Activated T-cell treated with anti-CD3 and anti-CD28 coated beads for 24 hours (primary cell): ENCODE data around the gene PKIB.

ENCODE experiments used
- DNase-seq: peaks from one replicate; pipeline ENCODE4 v3.0.0-alpha.2; 2020; ENCODE audit warnings: low read depth

PKIB gene

DNA sequence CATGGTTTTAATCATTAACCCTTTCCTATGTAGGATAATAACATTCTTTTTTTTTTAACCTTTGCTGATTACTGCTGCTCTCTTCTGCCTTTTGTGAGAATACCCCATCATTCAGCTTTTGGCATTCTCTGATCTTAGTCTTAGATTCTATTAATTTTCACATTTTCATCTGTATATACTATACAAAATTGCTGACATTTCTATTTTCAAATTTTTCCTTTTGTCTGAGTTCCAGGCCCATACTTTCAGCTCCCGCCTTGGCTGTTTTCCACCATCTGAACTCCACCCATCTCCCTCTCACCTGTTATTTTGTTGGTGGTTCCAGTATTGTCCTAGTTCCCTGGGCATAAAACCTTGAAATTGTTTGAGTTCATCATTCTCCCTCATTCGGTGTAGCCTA, 59.2 kb downstream of the PKIB start:
- DNase-seq: no peak

DNA sequence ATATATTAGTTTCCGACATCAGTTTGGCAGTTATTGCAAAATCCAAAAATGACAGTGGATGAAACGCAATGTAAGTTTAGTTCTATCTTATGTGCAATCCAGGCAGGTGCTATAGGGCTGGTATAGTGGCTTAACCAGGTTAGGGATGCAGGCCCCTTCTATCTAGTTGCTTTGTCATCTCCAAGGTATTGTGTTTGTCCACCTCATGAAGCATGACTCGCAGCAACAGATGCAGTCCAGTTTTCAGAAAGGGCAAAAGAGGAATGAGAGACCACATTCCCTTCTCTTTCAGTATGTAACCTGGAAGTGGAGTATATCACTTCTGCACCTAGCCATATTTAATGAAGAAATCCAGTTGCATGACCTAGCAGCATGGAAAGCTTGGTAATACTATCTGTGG, 59.7 kb downstream of the PKIB start:
- no peak for DNase-seq

DNA sequence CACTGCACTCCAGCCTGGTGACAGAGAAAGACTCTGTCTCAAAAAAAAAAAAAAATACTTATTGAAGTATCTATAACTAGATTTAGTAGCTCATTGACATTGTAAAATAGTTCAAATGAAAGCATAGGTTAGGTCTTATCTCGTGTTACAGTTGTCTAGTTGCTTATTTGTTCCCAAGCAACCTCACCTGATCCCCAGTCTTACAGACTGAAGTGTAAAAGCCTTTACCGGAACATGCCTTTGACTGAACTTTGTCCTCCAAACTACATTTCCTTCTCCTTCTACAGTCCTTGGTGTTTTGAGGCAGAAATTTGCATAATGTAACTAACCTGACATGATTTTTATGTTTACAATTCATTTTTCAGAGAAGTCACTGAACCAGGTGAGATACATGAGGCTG, 61.0 kb downstream of the PKIB start:
- DNase-seq: no peak

DNA sequence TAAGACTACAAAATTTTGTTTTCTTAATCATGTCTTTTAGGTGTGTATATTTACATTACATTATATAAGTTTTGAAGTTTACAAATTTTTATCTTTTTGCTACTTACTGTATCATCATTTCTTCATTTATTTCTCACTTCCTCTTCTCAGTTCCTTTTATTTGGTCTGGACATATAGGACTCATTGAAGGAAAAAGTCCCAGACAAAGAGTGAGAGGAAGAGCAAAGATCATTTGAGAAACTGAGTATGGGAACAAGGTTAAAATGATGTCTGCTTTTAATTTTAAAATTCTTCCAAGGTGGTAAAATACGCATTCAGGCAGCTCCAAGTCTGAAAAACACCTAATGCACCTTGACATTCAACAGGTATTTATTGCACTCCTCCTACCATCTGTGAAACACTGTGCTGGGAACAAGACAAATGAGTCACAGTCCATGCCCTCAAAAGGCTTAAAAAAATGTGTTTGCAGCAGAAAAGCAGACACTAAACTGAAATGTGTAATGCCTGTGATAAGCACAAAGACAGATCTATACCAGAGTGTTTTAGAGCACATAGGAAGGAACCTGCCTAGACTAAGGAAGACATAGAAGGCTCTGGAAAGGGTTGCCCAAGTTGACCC, 63.2 kb downstream of the PKIB start:
- DNase-seq: no peak

DNA sequence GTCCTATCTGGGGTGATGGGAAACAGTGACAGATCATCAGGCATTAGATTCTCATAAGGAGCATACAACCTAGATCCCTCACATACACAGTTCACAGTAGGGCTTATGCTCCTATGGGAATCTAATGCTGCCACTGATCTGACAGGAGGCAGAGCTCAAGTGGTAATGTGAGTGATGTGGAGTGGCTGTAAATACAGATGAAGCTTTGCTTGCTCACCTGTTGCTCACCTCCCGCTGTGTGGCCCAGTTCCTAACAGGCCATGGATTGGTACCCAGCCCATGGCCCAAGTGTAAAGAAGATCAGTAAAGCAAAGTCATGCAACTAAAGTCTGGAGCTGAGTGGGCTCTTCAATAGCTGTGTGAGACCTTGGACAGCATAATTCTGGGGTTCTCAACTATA, 65.9 kb downstream of the PKIB start:
- DNase-seq: no peak

DNA sequence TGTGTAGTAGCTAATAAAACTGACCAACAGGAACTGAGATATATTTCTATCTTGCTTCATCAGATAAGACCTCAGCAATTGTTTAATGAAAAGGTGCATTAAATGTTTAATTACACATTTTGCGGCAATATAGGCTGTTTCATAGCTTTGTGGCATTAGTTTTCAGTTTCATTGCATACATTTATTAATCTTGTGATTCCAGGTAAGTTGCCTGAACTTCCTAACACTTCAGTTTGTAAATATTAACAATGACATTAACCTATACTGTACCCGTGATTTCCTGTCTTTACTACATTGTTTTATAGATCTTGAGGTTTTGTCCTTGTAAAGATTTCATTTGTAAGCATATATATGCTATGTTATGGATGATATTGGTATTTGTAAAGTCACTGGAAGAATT, 66.5 kb downstream of the PKIB start:
- no peak for DNase-seq

DNA sequence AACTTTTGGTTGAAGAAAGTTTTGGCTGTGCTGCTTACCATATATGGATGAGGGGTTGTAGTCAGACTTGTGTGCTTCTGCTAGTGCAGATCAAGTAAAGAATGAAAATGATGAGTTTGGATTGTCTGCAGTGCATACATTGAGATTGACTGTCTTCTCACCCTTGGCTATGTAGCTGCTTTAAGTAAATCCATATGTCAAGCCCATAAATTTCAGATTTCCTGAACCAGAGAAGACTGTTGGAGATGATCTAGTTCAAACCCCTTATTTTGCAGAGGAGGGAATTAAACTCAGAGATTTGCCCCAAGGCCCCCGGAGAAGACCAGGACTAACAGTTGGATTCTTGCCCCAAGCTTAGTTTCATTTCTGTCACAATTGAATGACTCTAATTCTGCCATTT, 67.2 kb downstream of the PKIB start:
- DNase-seq: no peak

DNA sequence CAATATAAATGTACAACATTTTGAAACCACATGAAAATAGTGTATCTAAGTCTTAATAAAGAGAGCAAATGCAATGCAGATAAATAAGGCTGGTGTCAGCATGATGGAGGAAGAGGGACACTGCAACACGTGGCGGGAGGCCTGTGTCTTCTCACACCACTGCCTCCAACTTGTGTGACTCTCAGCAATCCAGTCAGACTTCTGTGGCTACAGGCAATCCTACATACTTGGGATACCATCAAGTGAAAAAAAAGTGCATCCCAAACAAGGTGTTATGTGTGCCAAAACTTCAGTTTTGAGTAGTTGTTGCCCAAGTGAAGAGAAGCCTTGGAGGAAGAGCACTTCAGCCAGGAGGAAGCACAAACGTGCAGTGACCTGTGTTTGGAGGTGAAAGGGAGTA, 68.6 kb downstream of the PKIB start:
- DNase-seq: no peak

DNA sequence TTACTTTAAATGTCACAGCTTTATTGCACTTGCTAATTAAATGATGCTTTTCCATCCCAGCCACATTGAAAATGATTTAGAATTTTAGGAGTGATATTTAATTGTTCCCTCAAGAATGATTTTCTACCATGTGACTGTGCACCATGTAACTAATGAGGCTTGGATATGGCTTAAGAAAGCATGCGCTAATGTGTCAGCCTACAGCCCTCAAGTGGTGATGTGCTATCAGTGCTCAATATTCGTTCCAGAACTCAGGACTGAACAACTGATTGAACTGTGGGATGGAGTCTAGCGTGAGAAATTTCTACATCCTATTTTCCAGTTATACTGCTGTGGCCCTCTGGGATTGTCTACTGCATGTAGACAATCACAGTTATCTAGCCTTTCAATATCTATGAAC, 71.5 kb downstream of the PKIB start:
- DNase-seq: no peak

DNA sequence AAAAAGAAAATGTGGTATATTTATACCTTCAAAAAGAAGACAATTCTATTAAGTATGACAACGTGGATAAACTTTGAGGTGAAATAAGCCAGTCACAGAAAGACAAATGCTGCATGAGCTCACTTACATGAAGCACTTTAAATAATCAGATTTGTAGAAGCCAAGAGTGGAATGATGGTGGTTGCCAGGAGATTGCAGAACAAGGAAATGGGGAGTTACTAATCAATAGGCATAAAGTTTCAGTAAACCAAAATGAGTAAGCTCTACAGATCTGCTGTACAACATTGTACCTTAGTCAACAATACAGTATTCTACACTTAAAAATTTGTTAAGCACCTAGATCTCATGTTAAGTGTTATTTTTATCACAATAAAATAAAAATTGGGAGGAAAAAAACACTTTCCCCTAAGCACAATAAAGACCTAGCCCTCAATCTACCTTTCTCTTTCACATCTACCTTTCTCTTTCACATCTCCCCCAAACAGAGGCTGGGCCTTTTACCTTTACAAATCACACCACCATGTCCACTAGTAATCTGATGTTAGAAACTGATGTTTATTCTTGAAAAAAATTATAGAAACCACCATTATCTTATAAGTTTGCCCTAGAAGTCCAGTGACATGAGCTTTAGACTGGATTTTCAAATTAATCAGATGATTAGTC, 73.9 kb downstream of the PKIB start:
- no peak for DNase-seq

DNA sequence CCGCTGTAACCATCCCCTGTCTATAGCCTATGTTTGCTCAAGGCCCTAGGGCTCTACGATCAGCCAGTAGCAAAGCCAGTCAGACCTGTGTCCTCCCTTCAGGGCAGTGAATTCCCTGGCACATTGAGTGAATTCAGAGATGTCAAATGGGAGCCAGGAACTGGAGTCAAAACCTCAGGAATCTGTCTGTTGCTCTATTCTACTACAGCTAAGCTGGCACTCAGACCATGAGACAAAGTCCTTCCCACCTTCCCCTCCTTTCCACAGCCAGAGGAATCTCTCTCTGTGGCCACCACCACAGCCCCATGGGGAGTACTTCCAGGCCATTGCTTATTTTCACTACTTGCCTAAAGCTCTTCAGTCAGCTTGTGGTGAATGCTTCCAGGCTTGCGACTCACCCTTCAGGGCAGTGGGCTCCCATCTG, 82.0 kb downstream of the PKIB start:
- DNase-seq: no peak

DNA sequence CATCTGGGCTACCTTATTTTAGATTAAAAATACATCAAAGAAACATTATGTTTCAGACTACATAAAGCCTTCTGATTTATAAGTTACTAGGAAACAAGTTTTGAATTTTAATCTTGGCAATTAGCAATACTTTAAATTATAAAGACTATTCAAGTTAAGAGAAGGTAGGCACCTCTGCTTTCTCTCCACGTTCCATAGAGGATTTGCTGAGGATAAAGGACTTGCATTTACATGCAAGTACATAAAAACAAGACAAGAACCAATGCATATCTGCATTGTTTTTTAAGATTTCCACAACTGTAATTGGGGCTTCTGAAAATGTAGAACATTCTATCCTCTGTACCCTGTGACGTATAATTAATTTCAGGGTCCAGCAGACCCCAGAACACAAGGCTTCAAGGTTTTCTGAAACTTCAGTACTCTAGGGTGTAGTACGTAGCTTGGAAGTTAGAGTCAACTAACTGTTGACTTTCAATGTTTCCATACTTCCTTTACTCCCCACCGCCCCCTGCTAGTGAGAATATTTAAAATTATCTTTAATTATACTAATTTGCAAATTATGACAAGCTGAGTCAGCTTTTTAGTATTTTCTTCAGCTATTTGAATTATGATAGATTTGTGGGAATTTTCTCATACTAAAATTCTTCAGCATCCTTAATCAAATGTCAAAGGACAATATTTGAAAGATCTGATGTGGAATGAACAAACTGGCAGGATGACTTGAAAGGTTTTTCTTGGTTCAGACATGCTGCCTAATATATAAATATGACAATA, 82.8 kb downstream of the PKIB start:
- no peak for DNase-seq

DNA sequence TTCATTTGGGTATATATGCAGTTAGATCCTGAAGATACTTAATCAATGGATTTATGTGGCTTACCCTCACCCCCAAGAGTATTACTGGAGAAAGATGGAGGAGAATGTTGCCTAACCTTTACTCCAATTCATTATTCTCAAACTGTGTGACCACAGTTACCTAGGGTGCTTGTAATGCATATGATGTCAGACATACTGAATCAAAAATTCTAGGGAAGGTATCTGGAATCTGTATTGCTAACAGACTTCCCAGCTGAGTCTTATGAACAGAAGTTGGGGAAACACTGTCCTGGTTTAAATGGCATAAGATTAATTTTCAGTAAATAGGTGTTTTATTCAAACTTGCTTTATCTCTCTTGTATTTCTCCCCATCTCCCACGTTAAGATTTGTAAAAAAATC, 83.9 kb downstream of the PKIB start:
- DNase-seq: no peak

DNA sequence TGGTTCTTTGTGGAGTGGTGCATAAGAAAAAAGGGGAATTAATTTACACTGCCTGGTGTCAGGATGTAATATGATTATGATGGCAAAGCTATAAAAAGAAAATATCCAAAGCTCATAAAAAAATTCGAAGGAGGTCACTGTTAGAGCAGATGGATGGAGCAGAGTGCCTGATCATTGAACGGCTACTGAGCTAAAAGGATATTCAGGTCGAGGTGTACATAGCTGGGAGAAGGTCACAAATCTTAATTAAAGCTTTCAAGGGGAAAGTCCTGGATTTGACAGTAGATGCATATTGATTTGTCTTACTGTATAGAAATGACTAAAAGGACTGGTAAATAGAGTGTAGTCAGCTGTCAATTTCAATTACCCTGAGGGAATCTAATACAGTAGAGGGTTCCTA, 84.4 kb downstream of the PKIB start:
- no peak for DNase-seq

DNA sequence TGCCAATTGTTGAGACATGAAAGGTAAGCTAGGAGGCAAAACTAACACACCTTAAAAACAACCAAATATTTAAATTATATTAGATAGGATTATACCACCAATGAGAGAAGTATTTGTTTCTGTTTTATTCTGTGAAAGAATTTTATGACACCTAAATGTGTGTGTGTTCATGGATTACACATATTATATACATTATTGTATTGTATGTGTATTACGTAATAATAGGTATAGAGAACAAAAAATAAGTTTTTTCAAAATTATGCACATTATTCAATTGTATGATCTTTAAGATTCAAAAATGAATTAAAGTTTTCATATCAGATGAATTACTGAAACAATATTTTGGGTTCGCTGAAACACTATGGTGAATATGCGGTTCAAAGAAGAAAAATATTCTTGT, 85.0 kb downstream of the PKIB start:
- no peak for DNase-seq

DNA sequence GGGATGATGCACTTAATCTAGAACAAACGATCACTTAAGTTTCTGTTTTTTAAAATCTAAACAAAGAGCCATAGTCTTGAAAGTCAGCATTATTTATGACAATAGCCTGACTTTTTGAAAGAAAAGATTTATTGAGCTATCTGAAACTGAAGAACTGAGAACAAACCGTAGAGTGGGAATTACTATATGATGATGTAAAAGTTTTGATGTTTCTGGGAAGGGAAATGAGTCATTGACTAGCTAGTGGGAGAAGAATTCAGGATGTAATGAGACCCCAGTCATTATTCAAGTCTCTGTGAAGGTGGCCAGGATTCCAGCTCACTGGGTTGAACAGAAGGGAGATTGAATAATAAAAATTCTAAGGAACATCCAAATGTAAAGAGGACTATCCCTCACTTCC, 85.9 kb downstream of the PKIB start:
- no peak for DNase-seq

DNA sequence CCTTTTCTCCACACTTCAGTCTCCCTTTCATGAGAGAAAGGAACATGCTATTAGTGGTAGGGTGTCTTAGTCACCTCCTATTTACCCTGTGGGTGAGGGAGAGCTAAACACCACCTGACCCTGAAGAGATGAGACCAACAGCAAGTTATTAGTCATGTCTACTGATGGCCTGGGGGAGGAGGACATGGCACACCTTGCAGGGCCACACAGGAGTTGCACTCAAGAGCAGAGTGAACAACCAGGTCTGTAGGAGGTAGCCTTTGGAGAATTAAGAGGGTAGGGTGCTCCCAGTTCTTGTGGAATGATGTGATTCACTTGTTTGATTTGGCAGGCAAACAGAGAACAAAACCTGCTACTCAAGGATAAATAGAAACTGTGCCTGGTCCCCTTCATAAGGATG, 86.6 kb downstream of the PKIB start:
- DNase-seq: no peak

DNA sequence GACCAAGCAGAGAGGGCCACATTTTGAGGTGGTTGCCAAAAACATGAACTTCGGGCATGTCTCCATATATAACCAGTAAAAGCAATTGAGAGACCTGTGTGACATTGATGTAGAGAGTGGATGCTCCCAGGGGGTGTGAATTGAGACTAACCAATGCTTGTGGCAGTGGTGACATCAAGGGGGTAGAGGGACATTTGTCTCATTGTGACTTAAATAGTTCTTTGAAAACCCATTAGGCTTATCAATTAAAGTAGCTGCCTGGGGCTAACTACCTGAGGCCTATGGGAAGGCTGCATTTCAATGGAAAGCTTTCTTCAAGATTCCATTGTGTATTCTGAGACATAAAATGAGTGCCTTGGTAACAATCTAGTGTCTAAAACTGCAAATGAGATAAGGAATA, 87.3 kb downstream of the PKIB start:
- no peak for DNase-seq

DNA sequence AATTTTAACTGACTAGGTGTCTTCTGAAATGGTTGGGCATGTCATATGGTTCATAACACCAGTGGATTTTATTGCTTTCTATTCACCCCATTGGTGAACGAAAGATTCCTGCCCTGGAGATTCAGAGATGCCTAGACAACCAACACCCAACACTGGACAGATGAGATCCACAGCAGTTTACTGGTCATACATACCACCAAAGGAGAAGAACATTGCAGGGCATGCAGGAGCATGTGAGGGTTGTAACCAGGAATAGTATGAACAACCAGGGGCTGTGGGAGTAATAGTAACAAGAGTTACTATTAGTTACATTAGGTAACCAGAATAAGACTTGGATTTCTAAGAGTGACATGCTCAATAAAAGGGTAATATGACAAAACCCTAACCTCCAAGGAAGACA, 91.5 kb downstream of the PKIB start:
- DNase-seq: no peak

DNA sequence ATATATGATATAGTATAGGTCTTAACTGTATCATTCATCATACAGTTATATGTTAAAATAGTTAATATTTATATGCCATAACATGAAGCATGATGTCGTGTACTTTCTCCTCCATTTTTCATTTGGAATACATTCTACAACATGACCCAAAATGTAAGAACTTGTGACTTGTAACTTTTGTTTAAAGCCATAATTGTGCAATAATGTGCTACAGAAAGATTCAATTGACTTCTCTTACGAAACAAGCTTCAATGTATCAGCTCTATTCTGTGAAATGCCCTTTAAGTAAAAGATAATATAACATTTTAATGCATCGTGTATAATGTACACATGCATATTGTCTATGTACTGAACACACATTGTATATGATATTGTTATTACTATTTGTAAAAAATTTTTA, 92.6 kb downstream of the PKIB start:
- no peak for DNase-seq

DNA sequence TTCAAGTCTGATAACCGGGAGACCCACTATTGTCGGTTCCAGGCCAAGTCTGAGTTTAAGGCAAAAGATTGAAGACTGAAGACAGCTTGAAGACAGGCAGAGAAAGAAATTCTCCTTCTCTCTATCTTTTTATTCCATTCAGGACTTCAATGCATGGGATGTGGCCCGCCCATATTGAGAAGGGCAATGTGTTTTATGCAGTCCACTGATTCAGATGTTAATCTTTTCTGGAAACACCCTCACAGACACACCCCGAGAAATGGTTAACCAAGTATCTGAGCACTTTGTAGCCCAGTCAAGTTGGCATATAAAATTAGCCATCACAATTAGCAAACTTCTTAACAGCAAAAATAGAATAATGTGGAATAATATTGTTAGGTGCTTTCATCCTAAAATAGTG, 93.9 kb downstream of the PKIB start:
- DNase-seq: no peak

DNA sequence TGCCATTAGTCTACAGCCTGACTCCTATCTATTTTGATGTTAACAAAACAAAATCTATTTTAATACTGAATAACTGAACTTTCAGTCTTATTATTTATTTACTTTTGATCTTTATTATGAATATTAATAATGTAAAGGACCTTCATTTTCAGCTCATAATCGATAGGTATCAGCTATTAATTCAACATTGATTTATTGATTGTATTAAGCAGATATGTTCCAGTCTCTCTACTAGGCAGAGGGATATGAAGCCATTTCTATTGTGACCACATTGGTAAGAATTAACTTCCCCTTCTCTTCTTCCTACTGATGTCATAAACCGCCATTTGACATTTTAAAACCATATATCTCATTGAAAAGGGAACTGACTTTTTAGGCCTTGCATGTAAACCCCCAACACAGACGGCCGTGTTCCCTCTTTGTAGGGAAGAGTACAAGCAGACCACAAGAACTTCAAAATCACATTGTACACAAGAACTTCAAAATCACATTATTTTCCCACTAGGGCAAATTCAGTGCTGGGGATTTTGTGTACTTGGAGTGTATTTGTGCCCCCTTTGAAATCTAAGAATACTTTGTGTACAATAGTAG, 99.8 kb downstream of the PKIB start:
- DNase-seq: no peak

DNA sequence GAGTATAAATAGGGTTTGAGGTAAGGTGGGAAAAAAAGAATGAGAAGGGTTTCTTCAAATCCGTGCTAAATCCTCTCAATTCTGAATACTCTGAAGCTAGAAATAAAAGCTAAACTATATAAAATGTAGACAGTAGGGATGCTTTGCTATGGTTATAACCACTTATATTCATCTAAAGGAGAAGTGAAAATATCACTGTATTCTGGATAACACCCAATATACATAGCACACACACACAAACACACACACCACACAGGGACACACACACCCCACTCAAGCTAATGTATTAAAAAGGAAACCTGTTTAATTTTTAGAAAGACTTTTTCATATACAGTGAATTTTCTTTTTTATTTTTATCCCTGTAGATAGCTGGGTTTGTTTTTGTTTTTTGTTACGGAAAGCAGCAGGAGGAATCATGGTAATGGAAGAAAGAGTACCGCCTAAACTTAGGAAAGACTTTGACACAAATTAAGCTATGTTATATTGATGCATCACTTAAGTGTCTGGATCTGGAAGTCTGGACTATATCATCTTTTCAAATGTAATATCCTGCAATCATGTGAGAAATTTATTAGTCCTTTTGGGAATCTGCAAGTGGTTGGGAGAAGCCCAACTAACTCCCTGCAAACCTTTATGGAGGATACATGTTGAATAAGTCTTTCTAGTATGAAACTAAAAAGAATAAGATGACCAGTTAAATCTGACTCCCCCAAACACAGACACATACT, 100.9 kb downstream of the PKIB start:
- no peak for DNase-seq
